PC-9 (cell line): ENCODE measurements around the gene ACTN2. TPM values are rescaled to one million over a fixed set of nuclear protein-coding genes. Genes with fewer than 3 reads are reported as not detected.
A peak's percentile ranks its signal among the peaks of the same experiment; 100 is the strongest.

ENCODE experiments used
- BruUV-seq: library from RNA; stranded (reverse); fragments of 400-500 nt; replicated peaks from 2 replicates; lab custom pipeline; 2021; lab: Mats Ljungman, UMichigan
- CTCF ChIA-PET: fragments of 300-600 bp; sonication (Branson Sonifier 250); formaldehyde crosslinking; loops from one replicate; lab custom pipeline; 2022; ENCODE audit warnings: antibody characterized with exemption; lab: Charles Lee
- POLR2A ChIA-PET: fragments of 300-600 bp; sonication (Branson Sonifier 250); formaldehyde crosslinking; loops from one replicate; lab custom pipeline; 2022; ENCODE audit warnings: antibody characterized with exemption; ENCODE audit not compliant: unreplicated experiment; lab: Charles Lee
- DNase-seq, 2 experiments: peaks; one replicate each; pipeline versions ENCODE4 v3.0.0 to v3.0.0-alpha.2; 2015 to 2022; ENCODE audit warnings: mixed read lengths in 1 of 2
- H2AFZ ChIP-seq: fragments of 200-600 bp; sonication (generic); 2 replicates; pipeline ENCODE4 v1.8.1; 2017; ENCODE audit warnings: antibody characterized with exemption
- H3F3A ChIP-seq: fragments of 200-600 bp; sonication (generic); 2 replicates; pipeline ENCODE4 v1.8.1; 2017; ENCODE audit warnings: antibody characterized with exemption, mild to moderate bottlenecking, low read depth; ENCODE audit not compliant: insufficient read depth
- H3K27ac ChIP-seq: fragments of 200-600 bp; sonication (generic); 2 replicates; pipeline ENCODE4 v1.6.1; 2016; ENCODE audit warnings: mixed run types
- H3K27me3 ChIP-seq: fragments of 200-600 bp; sonication (generic); 2 replicates; pipeline ENCODE4 v1.6.1; 2016; ENCODE audit warnings: low read depth, mixed run types; ENCODE audit not compliant: insufficient read depth
- H3K36me3 ChIP-seq: fragments of 200-600 bp; sonication (generic); 2 replicates; pipeline ENCODE4 v1.6.1; 2016; ENCODE audit warnings: low read depth, mixed run types
- H3K4me1 ChIP-seq: fragments of 200-600 bp; sonication (generic); replicated peaks from 2 replicates; pipeline ENCODE4 v1.6.1; 2016; ENCODE audit warnings: mixed run types; ENCODE audit not compliant: insufficient read depth
- H3K4me2 ChIP-seq: fragments of 200-600 bp; sonication (generic); 2 replicates; pipeline ENCODE4 v1.6.1; 2017; ENCODE audit warnings: mixed run types
- H3K4me3 ChIP-seq: fragments of 200-600 bp; sonication (generic); 2 replicates; pipeline ENCODE4 v1.6.1; 2016; ENCODE audit warnings: mixed run types
- H3K79me2 ChIP-seq: fragments of 200-600 bp; sonication (generic); 2 replicates; pipeline ENCODE4 v1.6.1; 2017; ENCODE audit warnings: low read depth, mixed run types
- H3K9me2 ChIP-seq: fragments of 200-600 bp; sonication (generic); 2 replicates; pipeline ENCODE4 v1.8.1; 2017; ENCODE audit warnings: mild to moderate bottlenecking; ENCODE audit not compliant: insufficient read depth
- H3K9me3 ChIP-seq: fragments of 200-600 bp; sonication (generic); 2 replicates; pipeline ENCODE4 v1.8.1; 2016; ENCODE audit warnings: low read depth; ENCODE audit not compliant: insufficient read depth
- H4K20me1 ChIP-seq: fragments of 200-600 bp; sonication (generic); 2 replicates; pipeline ENCODE4 v1.8.1; 2017; ENCODE audit not compliant: insufficient read depth
- CTCF ChIP-seq: fragments of 200-600 bp; sonication (generic); conservative IDR thresholded peaks from 2 replicates; pipeline ENCODE4 v1.6.1; 2017; ENCODE audit warnings: mixed run types, antibody characterized with exemption, mild to moderate bottlenecking, moderate library complexity
- EZH2 ChIP-seq: fragments of 200-600 bp; sonication (generic); IDR thresholded peaks from 2 replicates; pipeline ENCODE4 v1.8.0; 2017; ENCODE audit warnings: antibody characterized with exemption, low read depth
- intact Hi-C: fragments of 100-400 bp; cut with micrococcal nuclease; formaldehyde crosslinking; loops from one replicate; pipeline ENCODE4 v1.10.0; 2022; ENCODE audit not compliant: unreplicated experiment
- total RNA-seq: library from RNA; stranded (reverse); gene quantifications from 2 replicates; pipeline ENCODE4 v1.2.3, GENCODE V29; 2021

Gene ACTN2
- total RNA-seq, 1 experiment from 2014 or later = not detected

- no peaks in the 10 kb centered on the region for H3K4me1 ChIP-seq
- intact Hi-C loops = loop anchor here (2.0 to 10.0 kb wide), 2 partner anchors 635 to 813 kb away; no protein-coding TSS in a partner anchor
- CTCF ChIA-PET = no interaction called here
- no peaks in the 10 kb centered on the region for H3K79me2 ChIP-seq
- DNase-seq = no peak
- no peaks in the 10 kb centered on the region for H3K9me2 ChIP-seq
- H4K20me1 ChIP-seq = no peaks in the 10 kb centered on the region
- no peak for TF ChIP-seq CTCF
- no peak for TF ChIP-seq EZH2
- no peaks in the 10 kb centered on the region for H3K36me3 ChIP-seq
- no peaks in the 10 kb centered on the region for H3K9me3 ChIP-seq
- no TSS peak for BruUV-seq
- no peak overlapping the region for H3K27ac ChIP-seq
- peaks cover 85% of the 10 kb centered on the region for H3K27me3 ChIP-seq
- H3K4me3 ChIP-seq = no peak overlapping the region
- H3K4me2 ChIP-seq = no peak overlapping the region
- no peaks in the 10 kb centered on the region for H3F3A ChIP-seq
- POLR2A ChIA-PET = no interaction called here
- H2AFZ ChIP-seq = no peak overlapping the region
These were observed 65.6 kb downstream of the ACTN2 start for GRCh38 chr1:236751935-236752334.

- peaks cover 85% of the 10 kb centered on the region for H3K27me3 ChIP-seq
- no peak overlapping the region for H3K4me3 ChIP-seq
- H3F3A ChIP-seq = no peaks in the 10 kb centered on the region
- no peaks in the 10 kb centered on the region for H3K4me1 ChIP-seq
- no peaks in the 10 kb centered on the region for H3K79me2 ChIP-seq
- no peaks in the 10 kb centered on the region for H3K36me3 ChIP-seq
- H2AFZ ChIP-seq = no peak overlapping the region
- H3K27ac ChIP-seq = no peak overlapping the region
- no peak overlapping the region for H3K4me2 ChIP-seq
- no peaks in the 10 kb centered on the region for H3K9me2 ChIP-seq
- no peaks in the 10 kb centered on the region for H4K20me1 ChIP-seq
- ChIA-PET CTCF (no interaction called here), POLR2A (no interaction called here)
- no peak for TF ChIP-seq EZH2
- TF ChIP-seq CTCF = peak; percentile 51; the same call in 1 of the 2 replicates
- intact Hi-C loops = loop anchor here (2.0 to 10.0 kb wide), 2 partner anchors 633 to 811 kb away; no protein-coding TSS in a partner anchor
- DNase-seq = peak in 1 of 2 experiments; percentile 41
- no TSS peak for BruUV-seq
- no peaks in the 10 kb centered on the region for H3K9me3 ChIP-seq
These were observed 67.2 kb downstream of the ACTN2 start for GRCh38 chr1:236753516-236753915.

GRCh38 chr1:236753964-236754363, 67.7 kb downstream of the ACTN2 start:
- BruUV-seq = no TSS peak
- Histone ChIP-seq H3K9me3 (no peaks in the 10 kb centered on the region), H2AFZ (no peak overlapping the region), H3K4me3 (no peak overlapping the region), H3K4me2 (no peak overlapping the region), H3F3A (no peaks in the 10 kb centered on the region), H4K20me1 (no peaks in the 10 kb centered on the region), H3K27ac (no peak overlapping the region), H3K36me3 (no peaks in the 10 kb centered on the region), H3K9me2 (no peaks in the 10 kb centered on the region), H3K79me2 (no peaks in the 10 kb centered on the region), H3K27me3 (peaks cover 85% of the 10 kb centered on the region), H3K4me1 (no peaks in the 10 kb centered on the region)
- POLR2A ChIA-PET = no interaction called here
- DNase-seq = no peak
- intact Hi-C loops = loop anchor here (2.0 to 10.0 kb wide), 2 partner anchors 633 to 811 kb away; no protein-coding TSS in a partner anchor
- TF ChIP-seq EZH2 (no peak), CTCF (no peak)
- CTCF ChIA-PET = no interaction called here
